PC-3 (cell line): ENCODE results near the gene GIPC1. TPM values are rescaled to one million over a fixed set of nuclear protein-coding genes. Genes with fewer than 3 reads are reported as not detected.
A peak's percentile ranks its signal among the peaks of the same experiment; 100 is the strongest.

Experiments used
- ATAC-seq: fragments of 200-7000 bp; cut with Tn5 transposase; 2 replicates; pipeline ENCODE4 v1.9.1; 2020; ENCODE audit warnings: mild to moderate bottlenecking, moderate library complexity
- BruUV-seq: library from RNA; stranded (reverse); fragments of 400-500 nt; replicated peaks from 2 replicates; lab custom pipeline; 2021; lab: Mats Ljungman, UMichigan
- CTCF ChIA-PET: fragments of 300-600 bp; sonication (Branson Sonifier 250); formaldehyde crosslinking; loops from one replicate; lab custom pipeline; 2022; ENCODE audit warnings: antibody characterized with exemption; lab: Charles Lee
- POLR2A ChIA-PET: fragments of 300-600 bp; sonication (Branson Sonifier 250); formaldehyde crosslinking; loops from one replicate; lab custom pipeline; 2022; ENCODE audit warnings: antibody characterized with exemption; ENCODE audit not compliant: unreplicated experiment; lab: Charles Lee
- DNase-seq: peaks from one replicate; pipeline ENCODE4 v3.0.0-alpha.2; 2015
- H2AFZ ChIP-seq: fragments of 300-600 bp; sonication (generic); 2 replicates; pipeline ENCODE4 v1.6.0; 2016; ENCODE audit warnings: antibody characterized with exemption, low read length
- H3F3A ChIP-seq: fragments of 300-600 bp; sonication (generic); one replicate; pipeline ENCODE4 v1.6.0; 2017; ENCODE audit warnings: antibody characterized with exemption, low read length, control low read depth, mild to moderate bottlenecking; ENCODE audit not compliant: unreplicated experiment
- H3K27ac ChIP-seq: fragments of 300-600 bp; sonication (generic); 2 replicates; pipeline ENCODE4 v1.5.1; 2016; ENCODE audit warnings: mild to moderate bottlenecking, low read length
- H3K27me3 ChIP-seq: fragments of 300-600 bp; sonication (generic); 2 replicates; pipeline ENCODE4 v1.6.1; 2016; ENCODE audit warnings: low read length, mixed read lengths
- H3K36me3 ChIP-seq: fragments of 300-600 bp; sonication (generic); 2 replicates; pipeline ENCODE4 v1.6.1; 2016; ENCODE audit warnings: low read depth, mixed run types, low read length, mixed read lengths
- H3K4me1 ChIP-seq: fragments of 300-600 bp; sonication (generic); 2 replicates; pipeline ENCODE4 v1.5.1; 2016; ENCODE audit warnings: low read length; ENCODE audit not compliant: insufficient read depth
- H3K4me2 ChIP-seq: fragments of 300-600 bp; sonication (generic); 2 replicates; pipeline ENCODE4 v1.6.0; 2016; ENCODE audit warnings: low read length
- H3K4me3 ChIP-seq: fragments of 300-600 bp; sonication (generic); 2 replicates; pipeline ENCODE4 v1.5.1; 2016; ENCODE audit warnings: mild to moderate bottlenecking, low read length, mixed read lengths
- H3K79me2 ChIP-seq: fragments of 300-600 bp; sonication (generic); 2 replicates; pipeline ENCODE4 v1.6.1; 2017; ENCODE audit warnings: low read length, mixed read lengths
- H3K9ac ChIP-seq: fragments of 300-600 bp; sonication (generic); 2 replicates; pipeline ENCODE4 v1.6.0; 2016; ENCODE audit warnings: mild to moderate bottlenecking, low read length
- H3K9me2 ChIP-seq: fragments of 300-600 bp; sonication (generic); replicated peaks from 2 replicates; pipeline ENCODE4 v1.6.1; 2016; ENCODE audit warnings: mixed run types, low read length, mixed read lengths
- H3K9me3 ChIP-seq: fragments of 300-600 bp; sonication (generic); 2 replicates; pipeline ENCODE4 v1.6.1; 2016; ENCODE audit warnings: low read length, mixed read lengths
- H4K20me1 ChIP-seq: fragments of 300-600 bp; sonication (generic); 2 replicates; pipeline ENCODE4 v1.6.1; 2016; ENCODE audit warnings: low read length, mixed read lengths
- EZH2 ChIP-seq: fragments of 300-600 bp; sonication (generic); IDR thresholded peaks from one replicate; pipeline ENCODE4 v1.6.1; 2017; ENCODE audit warnings: antibody characterized with exemption, mild to moderate bottlenecking, low read length; ENCODE audit not compliant: unreplicated experiment
- EZH2phosphoT487 ChIP-seq: fragments of 300-600 bp; sonication (generic); IDR thresholded peaks from 2 replicates; pipeline ENCODE4 v1.6.1; 2018; ENCODE audit warnings: mild to moderate bottlenecking, antibody characterized with exemption, low read length, borderline replicate concordance
- intact Hi-C: fragments of 100-400 bp; cut with micrococcal nuclease; formaldehyde crosslinking; loops from 2 replicates; pipeline ENCODE4 v1.9.0; 2023
- total RNA-seq: library from RNA; depleted of rRNA; stranded (reverse); fragments of >200 nt; gene quantifications from 2 replicates; pipeline ENCODE4 v1.2.3, GENCODE V29; 2014
- TF ChIP-seq, protein P1 (sequence below): fragments of 300-600 bp; sonication (generic); conservative IDR thresholded peaks from 2 replicates; pipeline ENCODE4 v1.5.1; 2017; ENCODE audit warnings: antibody characterized with exemption, low read depth, mild to moderate bottlenecking, low read length

Gene GIPC1
- total RNA-seq, 1 experiment from 2014 or later = 538 TPM

DNA sequence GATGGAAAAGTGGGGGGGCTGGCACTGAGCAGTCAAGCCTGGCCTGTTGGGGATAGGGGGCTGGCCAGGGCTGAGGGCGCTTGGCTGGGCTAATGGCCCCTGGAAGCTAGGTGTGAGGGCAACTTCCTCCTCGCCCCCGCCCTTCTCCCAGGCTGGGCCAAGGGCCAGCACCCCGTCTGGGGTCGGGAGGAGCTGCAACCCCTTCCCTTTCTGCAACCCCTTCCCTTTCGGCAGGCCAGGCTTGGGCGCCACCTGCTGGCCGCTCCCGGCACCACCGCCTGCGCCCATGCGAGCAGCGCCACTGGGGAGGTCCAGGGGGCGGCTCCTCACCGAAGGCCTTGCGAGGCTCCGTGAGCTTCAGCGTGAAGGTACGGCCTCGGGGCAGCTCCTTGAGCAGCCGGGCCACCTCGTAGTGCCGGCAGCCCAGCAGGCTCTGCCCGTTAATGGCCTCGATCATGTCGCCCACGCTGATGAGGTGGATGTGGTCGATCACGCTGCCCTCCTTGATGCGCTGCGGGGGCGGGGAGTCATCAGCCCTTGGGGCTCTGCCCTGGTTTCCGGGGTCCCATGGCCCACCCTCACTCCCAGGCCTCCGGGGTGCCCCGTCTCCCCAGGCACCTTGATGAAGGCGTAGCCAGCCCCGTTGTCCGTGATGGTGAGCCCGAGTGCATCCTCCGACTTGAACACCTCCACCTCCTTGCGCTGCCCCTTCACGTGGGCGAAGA, 15.8 kb downstream of the GIPC1 start:
- no TSS peak for BruUV-seq
- TF ChIP-seq EZH2phosphoT487 = no peak
- TF ChIP-seq, protein P1, sequence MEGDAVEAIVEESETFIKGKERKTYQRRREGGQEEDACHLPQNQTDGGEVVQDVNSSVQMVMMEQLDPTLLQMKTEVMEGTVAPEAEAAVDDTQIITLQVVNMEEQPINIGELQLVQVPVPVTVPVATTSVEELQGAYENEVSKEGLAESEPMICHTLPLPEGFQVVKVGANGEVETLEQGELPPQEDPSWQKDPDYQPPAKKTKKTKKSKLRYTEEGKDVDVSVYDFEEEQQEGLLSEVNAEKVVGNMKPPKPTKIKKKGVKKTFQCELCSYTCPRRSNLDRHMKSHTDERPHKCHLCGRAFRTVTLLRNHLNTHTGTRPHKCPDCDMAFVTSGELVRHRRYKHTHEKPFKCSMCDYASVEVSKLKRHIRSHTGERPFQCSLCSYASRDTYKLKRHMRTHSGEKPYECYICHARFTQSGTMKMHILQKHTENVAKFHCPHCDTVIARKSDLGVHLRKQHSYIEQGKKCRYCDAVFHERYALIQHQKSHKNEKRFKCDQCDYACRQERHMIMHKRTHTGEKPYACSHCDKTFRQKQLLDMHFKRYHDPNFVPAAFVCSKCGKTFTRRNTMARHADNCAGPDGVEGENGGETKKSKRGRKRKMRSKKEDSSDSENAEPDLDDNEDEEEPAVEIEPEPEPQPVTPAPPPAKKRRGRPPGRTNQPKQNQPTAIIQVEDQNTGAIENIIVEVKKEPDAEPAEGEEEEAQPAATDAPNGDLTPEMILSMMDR = peak; percentile 93
- no peak overlapping the region for H2AFZ ChIP-seq
- H3K4me2 ChIP-seq = no peak overlapping the region
- H3K9me3 ChIP-seq = no peaks in the 10 kb centered on the region
- intact Hi-C loops = loop anchor here (10.0 kb wide), 1 partner anchor 345 kb away; the partner anchor contains the start of gene ASF1B
- no peaks in the 10 kb centered on the region for H3K27me3 ChIP-seq
- peaks cover 19% of the 10 kb centered on the region; the same call in 1 of the 2 replicates for H3K79me2 ChIP-seq
- POLR2A ChIA-PET = interaction anchor here (0.6 kb wide), 1 partner anchor 210 kb away, joined by 3 read pairs; no protein-coding TSS in a partner anchor
- no peaks in the 10 kb centered on the region for H3F3A ChIP-seq
- peaks cover 20% of the 10 kb centered on the region for H3K4me1 ChIP-seq
- H4K20me1 ChIP-seq = peaks cover 7% of the 10 kb centered on the region; the same call in 1 of the 2 replicates
- H3K9me2 ChIP-seq = no peaks in the 10 kb centered on the region
- DNase-seq (peak; percentile 40), ATAC-seq (no peak)
- H3K9ac ChIP-seq = no peak overlapping the region
- no peak overlapping the region for H3K4me3 ChIP-seq
- H3K27ac ChIP-seq = no peak overlapping the region
- CTCF ChIA-PET = interaction anchor here (0.6 kb wide), 1 partner anchor 8 kb away, joined by 9 read pairs; no protein-coding TSS in a partner anchor
- H3K36me3 ChIP-seq = peaks cover 42% of the 10 kb centered on the region

DNA sequence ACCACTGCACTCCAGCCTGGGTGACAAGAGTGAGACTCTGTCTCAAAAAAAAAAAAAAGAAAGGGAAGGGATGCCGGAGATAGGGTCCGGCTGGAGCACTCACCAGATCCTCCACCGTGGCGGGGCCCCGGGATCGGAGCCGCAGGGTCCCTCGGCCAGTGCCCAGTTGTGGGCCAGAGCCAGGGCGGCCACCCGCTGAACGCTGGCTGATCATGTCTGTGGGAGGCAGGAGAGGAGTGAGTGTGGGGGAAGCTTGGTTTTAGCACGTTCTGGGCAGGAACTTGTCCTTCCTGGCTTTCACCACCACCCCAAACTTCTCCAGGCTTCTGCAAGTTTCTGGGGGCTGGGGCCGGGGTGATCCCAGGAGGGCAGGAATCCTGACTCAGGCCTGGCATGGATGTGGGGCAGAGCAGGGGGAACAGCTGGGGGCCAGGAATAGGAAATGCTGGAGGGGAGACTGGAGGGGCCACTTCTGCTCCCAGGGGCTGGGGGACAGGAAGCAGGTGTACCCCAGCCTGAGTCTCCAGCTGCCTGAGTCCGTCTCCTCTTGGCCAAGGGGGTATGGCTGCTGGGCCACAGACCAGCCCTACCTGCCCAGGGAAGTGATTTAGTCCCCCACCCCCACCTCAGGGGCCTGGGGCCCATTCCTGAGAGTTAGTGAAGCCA, 16.5 kb downstream of the GIPC1 start:
- peaks cover 42% of the 10 kb centered on the region for H3K36me3 ChIP-seq
- TF ChIP-seq EZH2phosphoT487 (no peak), EZH2 (no peak)
- TF ChIP-seq, protein P1 = no peak
- H3K4me2 ChIP-seq = no peak overlapping the region
- H3K79me2 ChIP-seq = peaks cover 15% of the 10 kb centered on the region; the same call in 1 of the 2 replicates
- no peaks in the 10 kb centered on the region for H3K27me3 ChIP-seq
- no peaks in the 10 kb centered on the region for H3K9me3 ChIP-seq
- H3K4me3 ChIP-seq = no peak overlapping the region
- ChIA-PET POLR2A (no interaction called here), CTCF (interaction anchor here (0.6 kb wide), 1 partner anchor 8 kb away, joined by 9 read pairs; no protein-coding TSS in a partner anchor)
- H3K9ac ChIP-seq = no peak overlapping the region
- no peak overlapping the region for H3K27ac ChIP-seq
- DNase-seq (no peak), ATAC-seq (no peak)
- no peaks in the 10 kb centered on the region for H3F3A ChIP-seq
- H2AFZ ChIP-seq = no peak overlapping the region
- H3K9me2 ChIP-seq = no peaks in the 10 kb centered on the region
- no TSS peak for BruUV-seq
- intact Hi-C loops = loop anchor here (10.0 kb wide), 1 partner anchor 345 kb away; the partner anchor contains the start of gene ASF1B
- H4K20me1 ChIP-seq = peaks cover 7% of the 10 kb centered on the region; the same call in 1 of the 2 replicates
- H3K4me1 ChIP-seq = peaks cover 27% of the 10 kb centered on the region
